ENCODE measurements around the gene LMF1.

The LMF1 gene

GRCh38 chr16:881219-882097, 89.3 kb downstream of the LMF1 start:
- no peak for DNase-seq (ENCODE audit: low spot score)

GRCh38 chr16:880471-881171, 90.2 kb downstream of the LMF1 start:
- no peak for DNase-seq (ENCODE audit: low spot score)

GRCh38 chr16:879986-880385, 90.8 kb downstream of the LMF1 start:
- DNase-seq (ENCODE audit: low spot score) = no peak

- DNase-seq (ENCODE audit: low spot score) = no peak
Observed at GRCh38 chr16:879461-879861, 91.3 kb downstream of the LMF1 start.

- DNase-seq (ENCODE audit: low spot score) = no peak
Observed at GRCh38 chr16:878886-879285, 91.9 kb downstream of the LMF1 start.

- DNase-seq (ENCODE audit: low spot score) = no peak
Observed at GRCh38 chr16:878072-878784, 92.6 kb downstream of the LMF1 start.

GRCh38 chr16:877242-878071, 93.3 kb downstream of the LMF1 start:
- DNase-seq (ENCODE audit: low spot score) = no peak

- no peak for DNase-seq (ENCODE audit: low spot score)
Observed at GRCh38 chr16:876523-877241, 94.1 kb downstream of the LMF1 start.

GRCh38 chr16:876041-876335, 94.8 kb downstream of the LMF1 start:
- DNase-seq (ENCODE audit: low spot score) = no peak

GRCh38 chr16:875182-876040, 95.4 kb downstream of the LMF1 start:
- DNase-seq (ENCODE audit: low spot score) = no peak

- DNase-seq (ENCODE audit: low spot score) = no peak
Observed at GRCh38 chr16:874366-875181, 96.2 kb downstream of the LMF1 start.

GRCh38 chr16:873889-874288, 96.9 kb downstream of the LMF1 start:
- DNase-seq (ENCODE audit: low spot score) = no peak

- DNase-seq (ENCODE audit: low spot score) = no peak
Observed at GRCh38 chr16:873243-873661, 97.5 kb downstream of the LMF1 start.

GRCh38 chr16:872436-873242, 98.1 kb downstream of the LMF1 start:
- no peak for DNase-seq (ENCODE audit: low spot score)

GRCh38 chr16:871562-872345, 99.0 kb downstream of the LMF1 start:
- DNase-seq (ENCODE audit: low spot score) = no peak

GRCh38 chr16:870856-871561, 99.8 kb downstream of the LMF1 start:
- DNase-seq (ENCODE audit: low spot score) = no peak

Data from cerebellar cortex (tissue), 1 donor.